GM21723 (cell line): ENCODE measurements around the gene TNNT3.
"Not testable (repeated sequence)": the region's sequence is repeated elsewhere in the genome, so short reads cannot be mapped to it uniquely, and the experiment has no call there.

ENCODE experiments used
- ATAC-seq: cut with Tn5 transposase; IDR thresholded peaks from one replicate; pipeline ENCODE4 v1.9.1; 2021; ENCODE audit warnings: mild to moderate bottlenecking, moderate library complexity; ENCODE audit not compliant: unreplicated experiment

Gene TNNT3

GRCh38 chr11:1919391-1920127 is at the start of gene TNNT3:
Gene TNNT3, plus strand, starts transcription at chr11:1919703. Its CDS starts 3,172 bp downstream, at chr11:1922875.
- no peak for ATAC-seq

- ATAC-seq = no peak
These were observed 49.2 kb upstream of the TNNT3 start for GRCh38 chr11:1870326-1870696.

- no peak for ATAC-seq
These were observed 48.6 kb upstream of the TNNT3 start for GRCh38 chr11:1870721-1871466.

- no peak for ATAC-seq
These were observed 48.0 kb upstream of the TNNT3 start for GRCh38 chr11:1871531-1871930.

- ATAC-seq = no peak
These were observed 47.1 kb upstream of the TNNT3 start for GRCh38 chr11:1872267-1872985.

GRCh38 chr11:1873048-1873812 is 46.3 kb upstream of the TNNT3 start:
- no peak for ATAC-seq

- ATAC-seq = not testable (repeated sequence)
These were observed 45.7 kb upstream of the TNNT3 start for GRCh38 chr11:1873813-1874150.

- ATAC-seq = not testable (repeated sequence)
These were observed 44.9 kb upstream of the TNNT3 start for GRCh38 chr11:1874441-1875092.

- ATAC-seq = no peak
These were observed 44.2 kb upstream of the TNNT3 start for GRCh38 chr11:1875093-1875850.

GRCh38 chr11:1875851-1876301 is 43.6 kb upstream of the TNNT3 start:
- ATAC-seq = not testable (repeated sequence)

- no peak for ATAC-seq
These were observed 43.0 kb upstream of the TNNT3 start for GRCh38 chr11:1876361-1877063.

- ATAC-seq = no peak
These were observed 42.0 kb upstream of the TNNT3 start for GRCh38 chr11:1877211-1878136.

GRCh38 chr11:1878137-1879031 is 41.1 kb upstream of the TNNT3 start:
- no peak for ATAC-seq

- ATAC-seq = no peak
These were observed 40.1 kb upstream of the TNNT3 start for GRCh38 chr11:1879342-1879940.

GRCh38 chr11:1879941-1880720 is 39.4 kb upstream of the TNNT3 start:
- ATAC-seq = no peak
